HUES64 (cell line): Measurements from ENCODE around the gene MGME1.
"Not testable (repeated sequence)": the region's sequence is repeated elsewhere in the genome, so short reads cannot be mapped to it uniquely, and the experiment has no call there.

Source experiments
- H3K27ac ChIP-seq: 2 replicates; pipeline ENCODE4 v1.7.0; 2013; ENCODE audit warnings: low read depth, low read length, inconsistent platforms
- H3K27me3 ChIP-seq: 2 replicates; pipeline ENCODE4 v1.6.1; 2013; ENCODE audit warnings: mild to moderate bottlenecking, low read length; ENCODE audit not compliant: insufficient read depth
- H3K36me3 ChIP-seq: 2 replicates; pipeline ENCODE4 v1.6.1; 2013; ENCODE audit warnings: mild to moderate bottlenecking, low read length; ENCODE audit not compliant: insufficient read depth
- H3K4me1 ChIP-seq: 2 replicates; pipeline ENCODE4 v1.6.1; 2013; ENCODE audit warnings: mild to moderate bottlenecking, low read length, moderate library complexity; ENCODE audit not compliant: insufficient read depth
- H3K4me3 ChIP-seq: 2 replicates; pipeline ENCODE4 v1.5.1; 2013; ENCODE audit warnings: mild to moderate bottlenecking, low read length, moderate library complexity
- H3K9ac ChIP-seq: 2 replicates; pipeline ENCODE4 v1.6.1; 2013; ENCODE audit warnings: mild to moderate bottlenecking, low read depth, low read length
- H3K9me3 ChIP-seq: 2 replicates; pipeline ENCODE4 v1.6.1; 2013; ENCODE audit warnings: low read depth, low read length; ENCODE audit not compliant: insufficient read depth
- WGBS: fragments of 150-250, 120-280 bp; methylation state at CpG from one replicate; pipeline ENCODE4 v1.1.7; 2013; ENCODE audit warnings: missing lambda C conversion rate; 5-methylcytosine and 5-hydroxymethylcytosine counted together

Gene MGME1

DNA sequence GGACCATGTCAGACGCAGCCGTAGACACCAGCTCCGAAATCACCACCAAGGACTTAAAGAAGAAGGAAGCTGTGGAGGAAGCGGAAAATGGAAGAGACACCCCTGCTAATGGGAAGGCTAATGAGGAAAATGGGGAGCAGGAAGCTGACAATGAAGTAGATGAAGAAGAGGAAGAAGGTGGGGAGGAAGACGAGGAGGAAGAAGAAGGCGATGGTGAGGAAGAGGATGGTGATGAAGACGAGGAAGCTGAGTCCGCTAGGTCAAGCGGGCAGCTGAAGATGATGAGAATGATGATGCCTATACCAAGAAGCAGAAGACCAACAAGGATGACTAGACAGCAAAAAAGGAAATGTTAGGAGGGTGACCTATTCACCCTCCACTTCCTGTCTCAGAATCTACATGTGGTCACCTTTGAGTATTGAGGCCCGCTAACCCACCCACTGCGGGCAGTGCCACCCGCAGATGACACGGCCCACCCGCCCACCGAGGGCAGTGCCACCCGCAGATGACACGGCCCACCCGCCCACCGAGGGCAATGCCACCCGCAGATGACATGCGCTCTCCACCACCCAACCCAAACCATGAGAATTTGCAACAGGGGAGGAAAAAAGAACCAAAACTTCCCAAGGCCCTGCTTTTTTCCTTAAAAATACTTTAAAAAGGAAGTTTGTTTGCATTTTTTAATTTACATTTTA lies 43.3 kb downstream of the MGME1 start:
- Histone ChIP-seq H3K27ac (no peak overlapping the region), H3K9ac (no peak overlapping the region), H3K27me3 (no peaks in the 10 kb centered on the region), H3K4me1 (no peaks in the 10 kb centered on the region), H3K36me3 (no peaks in the 10 kb centered on the region), H3K9me3 (no peaks in the 10 kb centered on the region), H3K4me3 (no peak overlapping the region)
- WGBS = 96% methylated on average over 21 of the region's 21 CpGs

DNA sequence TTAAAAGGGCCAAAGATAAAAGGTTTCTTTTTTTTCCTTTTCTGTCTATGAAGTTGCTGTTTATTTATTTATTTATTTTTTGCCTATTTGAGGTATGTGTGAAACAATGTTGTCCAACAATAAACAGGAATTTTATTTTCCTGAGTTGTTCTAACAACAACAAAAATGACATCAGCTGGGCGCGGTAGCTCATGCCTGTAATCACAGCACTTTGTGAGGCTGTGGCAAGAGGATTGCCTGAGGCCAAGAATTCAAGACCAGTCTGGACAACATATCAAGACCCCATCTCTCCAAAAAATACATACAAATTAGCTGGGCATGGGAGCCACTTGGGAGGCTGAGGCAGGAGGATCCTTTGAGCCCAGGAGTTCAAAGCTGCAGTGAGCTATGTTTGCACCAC lies 44.1 kb downstream of the MGME1 start:
- H3K36me3 ChIP-seq = no peaks in the 10 kb centered on the region
- no peaks in the 10 kb centered on the region for H3K4me1 ChIP-seq
- 100% methylated on average over 2 of the region's 2 CpGs for WGBS
- H3K27ac ChIP-seq = no peak overlapping the region
- H3K27me3 ChIP-seq = no peaks in the 10 kb centered on the region
- no peak overlapping the region for H3K4me3 ChIP-seq
- H3K9me3 ChIP-seq = no peaks in the 10 kb centered on the region
- no peak overlapping the region for H3K9ac ChIP-seq

DNA sequence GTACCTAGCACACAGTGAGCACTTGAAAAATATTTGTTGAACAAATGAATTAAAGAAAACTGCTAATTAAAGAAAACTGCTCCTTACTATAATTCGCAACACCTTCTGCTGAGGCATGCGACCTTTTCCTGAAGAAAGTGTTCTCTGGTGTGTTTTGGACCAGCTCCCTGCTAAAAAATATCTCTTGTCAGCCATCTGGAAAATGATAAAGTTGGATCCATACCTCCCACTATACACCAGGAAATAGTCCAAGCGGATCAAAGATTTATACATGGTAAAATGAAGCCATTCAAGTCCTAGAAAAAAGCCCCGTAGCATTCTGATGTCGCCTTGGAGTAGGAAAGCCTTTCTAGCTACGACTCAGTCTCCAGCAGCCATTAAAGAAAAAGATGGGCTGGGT lies 45.6 kb downstream of the MGME1 start:
- Histone ChIP-seq H3K9ac (no peak overlapping the region), H3K9me3 (no peaks in the 10 kb centered on the region), H3K4me3 (no peak overlapping the region), H3K36me3 (no peaks in the 10 kb centered on the region), H3K27ac (no peak overlapping the region), H3K27me3 (no peaks in the 10 kb centered on the region), H3K4me1 (no peaks in the 10 kb centered on the region)
- WGBS = 92% methylated on average over 6 of the region's 6 CpGs

DNA sequence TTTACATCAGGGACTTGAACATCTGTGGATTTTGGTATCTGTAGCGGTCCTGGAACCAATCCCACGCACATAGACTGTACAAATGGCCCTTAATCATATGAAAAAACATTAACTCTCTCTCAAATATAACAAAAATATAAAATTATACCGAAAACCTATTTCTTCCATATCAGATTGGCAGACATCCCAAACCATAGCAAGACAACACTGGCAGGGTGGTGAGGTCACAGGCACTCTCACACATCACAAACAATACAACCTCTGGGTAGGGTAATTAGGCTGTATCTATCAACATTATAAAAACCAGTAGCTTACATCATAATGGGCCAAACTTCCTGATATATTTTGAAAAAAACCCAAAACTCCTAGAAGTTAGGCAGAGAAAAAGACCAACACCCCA lies 48.0 kb downstream of the MGME1 start:
- H3K9me3 ChIP-seq = no peaks in the 10 kb centered on the region
- H3K27me3 ChIP-seq = no peaks in the 10 kb centered on the region
- H3K4me3 ChIP-seq = no peak overlapping the region
- no peak overlapping the region for H3K27ac ChIP-seq
- no peaks in the 10 kb centered on the region for H3K4me1 ChIP-seq
- WGBS = 94% methylated on average over 3 of the region's 3 CpGs
- no peaks in the 10 kb centered on the region; the same call in 1 of the 2 replicates for H3K36me3 ChIP-seq
- no peak overlapping the region for H3K9ac ChIP-seq

DNA sequence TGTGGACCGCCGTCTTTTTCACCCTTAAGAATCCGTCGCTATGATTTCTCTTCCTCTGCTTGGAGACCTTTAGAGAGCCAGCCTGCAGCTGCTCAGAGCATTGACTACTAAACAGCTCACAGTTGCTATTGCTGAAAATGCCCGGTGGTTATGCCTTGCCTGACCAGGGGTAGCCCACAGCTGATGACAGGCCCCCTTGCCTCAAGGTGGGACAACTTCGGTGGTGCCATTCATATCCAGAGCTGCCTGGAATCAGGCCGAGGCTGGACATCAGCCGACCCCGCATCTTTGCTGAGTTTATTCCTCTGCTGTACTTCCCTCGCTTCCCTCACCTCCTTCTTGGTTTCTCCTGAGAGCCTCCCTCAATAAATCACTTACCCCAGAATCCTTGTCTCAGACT lies 49.3 kb downstream of the MGME1 start:
- H3K9ac ChIP-seq = no peak overlapping the region

DNA sequence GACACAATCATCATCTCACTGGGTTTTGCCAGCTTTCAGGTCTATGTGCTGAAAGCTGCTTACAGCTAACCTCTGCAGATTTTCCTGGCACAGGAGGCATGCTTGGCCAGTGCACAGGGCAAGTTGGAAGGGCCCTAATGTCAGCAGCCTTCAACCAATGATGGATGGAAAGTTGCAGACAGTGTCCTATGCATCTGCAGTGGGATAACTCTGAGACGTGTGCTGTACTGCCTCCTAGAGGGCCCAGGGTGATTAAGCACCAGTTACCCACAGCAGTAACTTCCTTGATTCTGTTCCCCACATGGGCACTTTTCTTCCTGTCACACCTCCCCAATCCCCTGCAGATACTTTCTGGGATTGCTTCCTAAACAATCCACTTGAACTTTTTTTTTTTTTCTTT lies 50.2 kb downstream of the MGME1 start:
- no peak overlapping the region for H3K4me3 ChIP-seq
- H3K4me1 ChIP-seq = no peaks in the 10 kb centered on the region
- 13% methylated on average over 1 of the region's 1 CpG for WGBS
- no peaks in the 10 kb centered on the region for H3K27me3 ChIP-seq
- H3K9ac ChIP-seq = no peak overlapping the region
- H3K27ac ChIP-seq = no peak overlapping the region
- no peaks in the 10 kb centered on the region for H3K9me3 ChIP-seq
- peaks cover 16% of the 10 kb centered on the region; the same call in 1 of the 2 replicates for H3K36me3 ChIP-seq

More for the DNA sequence above, 49.3 kb downstream of the MGME1 start:
- Histone ChIP-seq H3K4me3 (no peak overlapping the region), H3K4me1 (no peaks in the 10 kb centered on the region), H3K9me3 (no peaks in the 10 kb centered on the region), H3K27ac (no peak overlapping the region), H3K36me3 (peaks cover 11% of the 10 kb centered on the region; the same call in 1 of the 2 replicates), H3K27me3 (no peaks in the 10 kb centered on the region)
- 93% methylated on average over 10 of the region's 10 CpGs for WGBS

DNA sequence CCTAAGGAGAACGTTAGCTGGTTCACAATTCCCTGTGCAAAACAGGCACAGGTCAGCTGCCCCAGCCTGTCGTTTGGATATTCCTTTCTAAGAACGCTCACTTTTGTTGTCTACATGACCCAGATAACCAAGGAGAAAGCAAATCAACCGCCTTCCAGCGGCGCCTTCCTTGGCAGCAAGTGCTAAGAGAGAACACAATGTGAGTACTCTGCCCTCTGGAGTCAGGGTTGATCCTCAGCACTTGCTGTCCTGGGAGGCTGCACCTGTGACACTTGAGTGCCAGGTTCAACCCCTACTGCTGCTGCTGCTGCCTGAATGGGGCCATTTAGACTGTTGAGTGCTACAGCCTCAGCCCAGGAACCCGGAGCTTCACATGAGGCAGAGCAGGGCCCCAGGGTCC lies 52.1 kb downstream of the MGME1 start:
- Histone ChIP-seq H3K4me1 (no peaks in the 10 kb centered on the region), H3K27me3 (no peaks in the 10 kb centered on the region), H3K9ac (no peak overlapping the region), H3K9me3 (no peaks in the 10 kb centered on the region), H3K4me3 (no peak overlapping the region), H3K27ac (no peak overlapping the region), H3K36me3 (peaks cover 20% of the 10 kb centered on the region)
- WGBS = 92% methylated on average over 7 of the region's 7 CpGs

DNA sequence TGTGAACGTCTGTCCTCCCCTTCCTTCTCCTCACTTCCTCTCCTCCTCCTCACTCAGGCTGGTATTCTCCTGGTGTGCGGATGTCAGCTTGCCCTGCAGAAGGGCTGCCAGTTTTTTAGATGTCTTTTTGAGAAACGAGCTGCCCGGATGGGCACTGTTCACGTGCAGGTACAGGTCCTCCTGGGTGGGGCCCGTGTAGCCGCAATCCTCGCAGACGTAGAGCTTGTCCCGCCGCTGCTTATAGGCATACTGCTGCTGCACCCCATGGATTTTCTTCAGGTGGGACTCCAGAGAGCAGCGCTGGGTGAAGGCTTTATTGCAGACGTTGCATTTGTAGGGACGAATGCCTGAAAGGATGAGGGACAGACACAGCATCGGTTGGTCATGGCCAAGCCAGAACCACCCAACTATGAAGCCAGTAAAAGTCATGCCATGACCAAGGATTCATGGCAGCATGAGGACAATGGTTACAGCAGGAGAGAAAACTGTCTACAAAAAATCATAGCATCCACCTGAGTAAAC lies 55.8 kb downstream of the MGME1 start:
- Histone ChIP-seq H3K27me3 (no peaks in the 10 kb centered on the region), H3K36me3 (peaks cover 20% of the 10 kb centered on the region), H3K27ac (no peak overlapping the region), H3K4me1 (no peaks in the 10 kb centered on the region), H3K4me3 (no peak overlapping the region), H3K9me3 (no peaks in the 10 kb centered on the region), H3K9ac (no peak overlapping the region)
- 90% methylated on average over 15 of the region's 15 CpGs for WGBS

DNA sequence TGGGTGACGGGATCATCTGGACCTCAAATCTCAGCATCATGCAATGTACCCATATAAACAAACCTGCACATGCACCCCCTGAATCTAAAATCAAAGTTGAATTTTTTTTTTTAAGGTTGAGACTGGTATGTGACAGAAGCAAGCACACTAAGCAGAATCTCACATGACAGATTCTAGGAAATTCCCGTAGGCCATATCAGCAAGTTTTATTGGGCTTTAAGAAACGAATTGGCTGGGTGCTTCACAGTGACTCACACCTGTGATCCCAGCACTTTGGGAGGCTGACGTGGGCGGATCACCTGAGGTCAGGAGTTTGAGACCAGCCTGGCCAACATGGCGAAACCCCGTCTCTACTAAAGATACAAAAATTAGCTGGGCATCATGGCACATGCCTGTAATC lies 58.2 kb downstream of the MGME1 start:
- not testable (repeated sequence) for H3K9me3 ChIP-seq, H3K4me3 ChIP-seq, H3K27ac ChIP-seq, H3K4me1 ChIP-seq, H3K27me3 ChIP-seq, H3K9ac ChIP-seq
- H3K36me3 ChIP-seq = peaks cover 20% of the 10 kb centered on the region
- WGBS = 91% methylated on average over 7 of the region's 7 CpGs

DNA sequence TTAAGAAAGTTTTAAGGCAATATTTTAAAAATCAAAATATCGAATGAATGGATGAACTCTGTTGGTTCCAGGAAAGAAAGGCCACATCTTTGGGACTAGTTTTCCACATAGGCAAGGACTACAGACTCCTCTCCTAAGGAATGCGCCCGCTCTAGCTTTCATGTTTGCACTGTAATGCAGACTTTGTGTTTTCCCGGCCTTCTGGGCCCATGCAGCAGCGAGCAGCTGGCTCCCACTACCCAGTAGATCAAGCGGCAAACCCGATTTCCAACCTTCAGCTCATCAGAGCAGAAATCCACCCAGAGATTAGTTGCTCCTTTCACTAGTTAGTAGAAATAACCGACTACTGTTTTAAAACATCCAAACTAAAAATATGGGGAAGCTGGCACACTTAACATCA lies 61.2 kb downstream of the MGME1 start:
- Histone ChIP-seq H3K9me3 (no peaks in the 10 kb centered on the region), H3K9ac (no peak overlapping the region), H3K27ac (no peak overlapping the region), H3K4me3 (no peak overlapping the region), H3K27me3 (no peaks in the 10 kb centered on the region), H3K4me1 (peaks cover 5% of the 10 kb centered on the region; the same call in 1 of the 2 replicates), H3K36me3 (no peaks in the 10 kb centered on the region)
- WGBS = 83% methylated on average over 8 of the region's 8 CpGs

DNA sequence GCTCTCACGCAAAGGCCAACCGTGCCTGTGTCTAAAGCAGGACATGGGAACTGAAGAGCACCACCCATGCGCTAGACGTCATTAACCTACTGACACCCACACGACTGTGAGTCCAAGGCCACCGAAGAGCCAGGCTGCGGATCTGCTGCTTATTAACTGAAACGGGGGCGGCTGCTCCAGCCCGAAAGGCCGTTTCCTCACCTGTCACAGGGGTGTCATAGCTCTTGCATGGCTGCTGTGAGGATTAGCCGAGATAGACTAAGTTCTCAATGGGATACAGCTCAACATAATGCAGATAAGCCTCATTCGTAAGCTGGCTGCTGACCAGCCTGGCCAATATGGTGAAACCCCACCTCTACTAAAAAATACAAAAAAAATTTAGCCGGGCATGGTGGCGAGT lies 62.2 kb downstream of the MGME1 start:
- WGBS = 96% methylated on average over 15 of the region's 15 CpGs
- no peak overlapping the region for H3K9ac ChIP-seq

More for the DNA sequence above, 62.2 kb downstream of the MGME1 start:
- Histone ChIP-seq H3K9me3 (no peaks in the 10 kb centered on the region), H3K27ac (no peak overlapping the region), H3K4me3 (no peak overlapping the region), H3K4me1 (peaks cover 5% of the 10 kb centered on the region; the same call in 1 of the 2 replicates), H3K36me3 (no peaks in the 10 kb centered on the region), H3K27me3 (no peaks in the 10 kb centered on the region)
